GM19467 (cell line): Measurements from ENCODE around the gene SERPINA5.
"Not testable (repeated sequence)": the region's sequence is repeated elsewhere in the genome, so short reads cannot be mapped to it uniquely, and the experiment has no call there.

Experiments used
- ATAC-seq: cut with Tn5 transposase; IDR thresholded peaks from one replicate; pipeline ENCODE4 v1.9.1; 2021; ENCODE audit warnings: mild to moderate bottlenecking, moderate library complexity; ENCODE audit not compliant: unreplicated experiment

SERPINA5 gene

GRCh38 chr14:94598816-94599655 is 17.8 kb downstream of the SERPINA5 start:
- ATAC-seq: no peak

GRCh38 chr14:94599656-94600004 is 18.4 kb downstream of the SERPINA5 start:
- no peak for ATAC-seq

GRCh38 chr14:94600148-94600545 is 18.9 kb downstream of the SERPINA5 start:
- no peak for ATAC-seq

- no peak for ATAC-seq
These were observed 20.7 kb downstream of the SERPINA5 start for GRCh38 chr14:94601884-94602391.

GRCh38 chr14:94602722-94603121 is 21.5 kb downstream of the SERPINA5 start:
- ATAC-seq: no peak

GRCh38 chr14:94605361-94605760 is 24.1 kb downstream of the SERPINA5 start:
- ATAC-seq: no peak

- not testable (repeated sequence) for ATAC-seq
These were observed 27.7 kb downstream of the SERPINA5 start for GRCh38 chr14:94608966-94609365.

- no peak for ATAC-seq
These were observed 30.0 kb downstream of the SERPINA5 start for GRCh38 chr14:94611179-94611578.

- no peak for ATAC-seq
These were observed 30.9 kb downstream of the SERPINA5 start, which contains the start of gene SERPINA3 for GRCh38 chr14:94612174-94612573. Gene SERPINA3, plus strand, starts transcription at chr14:94612391. Its CDS starts 2,051 bp downstream, at chr14:94614442.

- no peak for ATAC-seq
These were observed 31.6 kb downstream of the SERPINA5 start for GRCh38 chr14:94612580-94613554.

- no peak for ATAC-seq
These were observed 32.8 kb downstream of the SERPINA5 start for GRCh38 chr14:94613720-94614644.

GRCh38 chr14:94614802-94615201 is 33.6 kb downstream of the SERPINA5 start:
- ATAC-seq: no peak

GRCh38 chr14:94615254-94615653 is 34.0 kb downstream of the SERPINA5 start:
- no peak for ATAC-seq

GRCh38 chr14:94615823-94616570 is 34.8 kb downstream of the SERPINA5 start:
- no peak for ATAC-seq

GRCh38 chr14:94617366-94617941 is 36.2 kb downstream of the SERPINA5 start:
- no peak for ATAC-seq

- no peak for ATAC-seq
These were observed 37.0 kb downstream of the SERPINA5 start for GRCh38 chr14:94617988-94618822.

GRCh38 chr14:94619297-94619696 is 38.1 kb downstream of the SERPINA5 start:
- no peak for ATAC-seq

GRCh38 chr14:94620597-94620996 is 39.4 kb downstream of the SERPINA5 start:
- no peak for ATAC-seq
